ENCODE results near the gene TSPAN6.

GRCh38 chrX:100658941-100659381 lies 22.4 kb upstream of the TSPAN6 start:
- TF ChIP-seq, protein P1, sequence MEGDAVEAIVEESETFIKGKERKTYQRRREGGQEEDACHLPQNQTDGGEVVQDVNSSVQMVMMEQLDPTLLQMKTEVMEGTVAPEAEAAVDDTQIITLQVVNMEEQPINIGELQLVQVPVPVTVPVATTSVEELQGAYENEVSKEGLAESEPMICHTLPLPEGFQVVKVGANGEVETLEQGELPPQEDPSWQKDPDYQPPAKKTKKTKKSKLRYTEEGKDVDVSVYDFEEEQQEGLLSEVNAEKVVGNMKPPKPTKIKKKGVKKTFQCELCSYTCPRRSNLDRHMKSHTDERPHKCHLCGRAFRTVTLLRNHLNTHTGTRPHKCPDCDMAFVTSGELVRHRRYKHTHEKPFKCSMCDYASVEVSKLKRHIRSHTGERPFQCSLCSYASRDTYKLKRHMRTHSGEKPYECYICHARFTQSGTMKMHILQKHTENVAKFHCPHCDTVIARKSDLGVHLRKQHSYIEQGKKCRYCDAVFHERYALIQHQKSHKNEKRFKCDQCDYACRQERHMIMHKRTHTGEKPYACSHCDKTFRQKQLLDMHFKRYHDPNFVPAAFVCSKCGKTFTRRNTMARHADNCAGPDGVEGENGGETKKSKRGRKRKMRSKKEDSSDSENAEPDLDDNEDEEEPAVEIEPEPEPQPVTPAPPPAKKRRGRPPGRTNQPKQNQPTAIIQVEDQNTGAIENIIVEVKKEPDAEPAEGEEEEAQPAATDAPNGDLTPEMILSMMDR (conservative IDR thresholded peaks at IDR 0.05 in 1 of 2, IDR thresholded peaks at IDR 0.05 in 1 of 2; ENCODE audit: extremely low read depth in 1 of 2, insufficient read depth in 1 of 2, low read depth in 1 of 2, low read length in 2 of 2), result no peak
- no peak for TF ChIP-seq EZH2 (IDR thresholded peaks at IDR 0.05; ENCODE audit: borderline replicate concordance, low read length)

Measured in mammary epithelial cell (primary cell).